NT2/D1 (cell line): ENCODE measurements around the gene SMPX.

Experiments
- DNase-seq: peaks from one replicate; pipeline ENCODE4 v3.0.0-alpha.2; 2011; ENCODE audit warnings: low read depth, low spot score
- H3K27me3 ChIP-seq: 2 replicates; pipeline ENCODE4 v1.6.0; 2011; ENCODE audit warnings: mild to moderate bottlenecking; ENCODE audit not compliant: insufficient read length, insufficient read depth
- H3K36me3 ChIP-seq: 2 replicates; pipeline ENCODE4 v1.6.1; 2011; ENCODE audit warnings: mild to moderate bottlenecking, low read length, mixed read lengths; ENCODE audit not compliant: insufficient read depth, insufficient read length
- H3K4me1 ChIP-seq: 2 replicates; pipeline ENCODE4 v1.5.1; 2011; ENCODE audit not compliant: insufficient read depth, insufficient read length
- H3K4me3 ChIP-seq: 2 replicates; pipeline ENCODE4 v1.5.1; 2011; ENCODE audit warnings: low read depth; ENCODE audit not compliant: insufficient read length
- H3K9ac ChIP-seq: 2 replicates; pipeline ENCODE4 v1.6.0; 2011; ENCODE audit warnings: low read depth; ENCODE audit not compliant: insufficient read length
- H3K9me3 ChIP-seq: 2 replicates; pipeline ENCODE4 v1.5.1; 2011; ENCODE audit warnings: mild to moderate bottlenecking, low read length; ENCODE audit not compliant: insufficient read depth
- SUZ12 ChIP-seq: IDR thresholded peaks from 2 replicates; pipeline ENCODE4 v1.6.1; 2011; ENCODE audit not compliant: insufficient read length, insufficient read depth; ENCODE audit errors: extremely low read depth
- YY1 ChIP-seq: IDR thresholded peaks from 2 replicates; pipeline ENCODE4 v1.6.1; 2011; ENCODE audit not compliant: insufficient read length, insufficient read depth
- ZNF274 ChIP-seq: IDR thresholded peaks from 2 replicates; pipeline ENCODE4 v1.6.1; 2011; ENCODE audit warnings: mild to moderate bottlenecking, low read depth, low read length

Gene SMPX

GRCh38 chrX:21662761-21663160, 95.2 kb downstream of the SMPX start:
- Histone ChIP-seq H3K27me3 (no peaks in the 10 kb centered on the region), H3K9ac (no peak overlapping the region), H3K36me3 (no peaks in the 10 kb centered on the region), H3K4me1 (no peaks in the 10 kb centered on the region), H3K4me3 (no peak overlapping the region), H3K9me3 (no peaks in the 10 kb centered on the region)
- TF ChIP-seq YY1, result no peak
- TF ChIP-seq ZNF274, result no peak
- no peak for TF ChIP-seq SUZ12
- no peak for DNase-seq

DNA sequence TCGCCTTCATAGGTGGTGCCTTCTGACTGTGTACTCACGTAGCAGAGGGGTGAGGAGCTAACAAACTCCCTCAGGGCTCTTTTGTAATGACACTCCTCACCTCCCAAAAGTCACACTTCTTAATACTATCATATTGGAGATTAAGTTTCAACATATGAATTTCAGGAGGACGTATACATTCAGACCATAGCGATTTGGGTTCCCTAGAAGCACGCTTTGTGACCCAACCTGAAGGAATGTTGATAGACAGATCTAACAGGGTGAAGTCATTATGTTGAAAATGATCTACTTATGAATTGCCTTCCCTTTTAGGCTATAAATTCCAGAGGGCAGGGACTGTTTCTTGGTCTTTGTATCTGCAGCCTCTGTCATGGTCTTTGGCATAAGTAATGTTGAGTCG, 96.6 kb downstream of the SMPX start:
- H3K9me3 ChIP-seq, result no peaks in the 10 kb centered on the region
- DNase-seq, result no peak
- H3K9ac ChIP-seq, result no peak overlapping the region
- no peaks in the 10 kb centered on the region for H3K36me3 ChIP-seq
- H3K4me3 ChIP-seq, result no peak overlapping the region
- no peaks in the 10 kb centered on the region for H3K4me1 ChIP-seq
- TF ChIP-seq ZNF274 (no peak), YY1 (no peak), SUZ12 (no peak)
- H3K27me3 ChIP-seq, result no peaks in the 10 kb centered on the region

- H3K9me3 ChIP-seq, result no peaks in the 10 kb centered on the region
- H3K36me3 ChIP-seq, result no peaks in the 10 kb centered on the region
- no peak overlapping the region for H3K4me3 ChIP-seq
- no peaks in the 10 kb centered on the region for H3K27me3 ChIP-seq
- H3K9ac ChIP-seq, result no peak overlapping the region
- no peak for TF ChIP-seq ZNF274
- TF ChIP-seq YY1, result no peak
- TF ChIP-seq SUZ12, result no peak
- no peaks in the 10 kb centered on the region for H3K4me1 ChIP-seq
- no peak for DNase-seq
These were observed 97.8 kb downstream of the SMPX start for GRCh38 chrX:21660156-21660555.

DNA sequence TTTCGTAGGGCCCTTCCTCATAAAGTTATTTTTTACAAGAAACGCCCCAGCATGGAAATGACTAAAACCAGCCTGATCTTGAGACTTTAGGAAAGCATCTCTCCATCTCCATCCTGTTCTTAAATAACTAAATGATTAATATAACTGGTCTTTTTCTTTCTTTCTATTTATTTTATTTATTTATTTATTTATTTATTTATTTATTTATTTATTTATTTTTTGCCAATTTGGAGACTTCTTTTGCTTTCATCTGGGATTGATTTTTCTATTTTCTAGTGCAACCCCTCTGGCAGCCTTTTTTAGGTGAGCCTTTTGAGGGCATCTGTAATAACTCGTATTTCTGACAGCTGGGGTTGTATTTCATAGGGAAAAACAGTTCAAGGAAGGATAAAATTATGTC, 98.6 kb downstream of the SMPX start:
- H3K27me3 ChIP-seq, result no peaks in the 10 kb centered on the region
- H3K9me3 ChIP-seq, result no peaks in the 10 kb centered on the region
- H3K9ac ChIP-seq, result no peak overlapping the region
- H3K4me3 ChIP-seq, result no peak overlapping the region
- no peak for DNase-seq
- TF ChIP-seq ZNF274 (no peak), SUZ12 (no peak), YY1 (no peak)
- no peaks in the 10 kb centered on the region for H3K4me1 ChIP-seq
- H3K36me3 ChIP-seq, result no peaks in the 10 kb centered on the region

- Histone ChIP-seq H3K9ac (no peak overlapping the region), H3K27me3 (no peaks in the 10 kb centered on the region), H3K9me3 (no peaks in the 10 kb centered on the region), H3K4me1 (no peaks in the 10 kb centered on the region), H3K36me3 (no peaks in the 10 kb centered on the region), H3K4me3 (no peak overlapping the region)
- DNase-seq, result no peak
- TF ChIP-seq YY1 (no peak), SUZ12 (no peak), ZNF274 (no peak)
These were observed 99.2 kb downstream of the SMPX start for GRCh38 chrX:21658746-21659145.

- TF ChIP-seq ZNF274, result no peak
- TF ChIP-seq YY1, result no peak
- no peak for TF ChIP-seq SUZ12
- no peaks in the 10 kb centered on the region for H3K9me3 ChIP-seq
- H3K27me3 ChIP-seq, result no peaks in the 10 kb centered on the region
- no peak within 1 kb of the TSS for H3K4me3 ChIP-seq
- H3K4me1 ChIP-seq, result no peaks in the 10 kb centered on the region
- H3K9ac ChIP-seq, result no peak within 1 kb of the TSS
- no peaks in the 10 kb centered on the region for H3K36me3 ChIP-seq
- no peak for DNase-seq
These were observed 99.7 kb downstream of the SMPX start, which contains the start of gene KLHL34 for GRCh38 chrX:21658152-21658737. Gene KLHL34, minus strand, starts transcription at chrX:21658330. Its CDS starts 542 bp downstream, at chrX:21657788.

- no peaks in the 10 kb centered on the region for H3K36me3 ChIP-seq
- DNase-seq, result no peak
- TF ChIP-seq ZNF274 (no peak), SUZ12 (no peak), YY1 (no peak)
- no peaks in the 10 kb centered on the region for H3K9me3 ChIP-seq
- no peaks in the 10 kb centered on the region for H3K4me1 ChIP-seq
- no peak overlapping the region for H3K9ac ChIP-seq
- no peak overlapping the region for H3K4me3 ChIP-seq
- H3K27me3 ChIP-seq, result no peaks in the 10 kb centered on the region
These were observed 100.4 kb downstream of the SMPX start for GRCh38 chrX:21657318-21658151.
